ENCODE data around the gene ELF1. TPM values are rescaled to one million over a fixed set of nuclear protein-coding genes. Genes with fewer than 3 reads are reported as not detected.
"Not testable (repeated sequence)": the region's sequence is repeated elsewhere in the genome, so short reads cannot be mapped to it uniquely, and the experiment has no call there.

Gene ELF1
- polyA plus RNA-seq, 1 of the 3 experiments (the other 2 are of a cell fraction) = 11.1 TPM

- ChIA-PET POLR2A (no interaction called here), CTCF (no interaction called here)
- H4K20me1 ChIP-seq (ENCODE audit: insufficient read depth) = no peaks in the 10 kb centered on the region
- WGBS (ENCODE audit: low lambda C conversion rate) = 38% methylated on average over 1 of the region's 1 CpG
- no peak overlapping the region for H2AFZ ChIP-seq (ENCODE audit: low read depth)
- no peak overlapping the region for H3K4me3 ChIP-seq (ENCODE audit: low read depth in 2 of 2, low read length in 1 of 2)
- peaks cover 12 to 13% of the 10 kb centered on the region in 2 experiments for H3K36me3 ChIP-seq (replicated peaks in 1 of 2; ENCODE audit: control insufficient read depth in 1 of 2, insufficient read depth in 2 of 2, low read length in 1 of 2)
- H3K79me2 ChIP-seq (ENCODE audit: insufficient read depth) = no peaks in the 10 kb centered on the region
- H3K4me1 ChIP-seq (ENCODE audit: control insufficient read depth in 1 of 2, insufficient read depth in 2 of 2, low read depth in 1 of 2, low read length in 1 of 2) = no peaks in the 10 kb centered on the region; a peak in 1 of 4 replicates
- H3K9me3 ChIP-seq = no peaks in the 10 kb centered on the region
- no peaks in the 10 kb centered on the region for H3K9me2 ChIP-seq
- TF ChIP-seq YY1 (IDR thresholded peaks at IDR 0.05; ENCODE audit: low read depth) (no peak), EP300 (IDR thresholded peaks at IDR 0.05; ENCODE audit: borderline replicate concordance in 1 of 2, low read depth in 1 of 2, low read length in 1 of 2) (no peak), GABPA (IDR thresholded peaks at IDR 0.05; ENCODE audit: low read depth) (no peak), MEF2A (IDR thresholded peaks at IDR 0.05; ENCODE audit: borderline replicate concordance, low read depth) (no peak), TAF1 (IDR thresholded peaks at IDR 0.05; ENCODE audit: borderline replicate concordance, low read depth, low read length) (no peak), TEAD4 (IDR thresholded peaks at IDR 0.05; ENCODE audit: borderline replicate concordance, insufficient read depth) (no peak), RXRA (IDR thresholded peaks at IDR 0.05; ENCODE audit: borderline replicate concordance, low read depth) (no peak), REST (IDR thresholded peaks at IDR 0.05; ENCODE audit: low read depth, low read length) (no peak), ELF1 (IDR thresholded peaks at IDR 0.05) (no peak), PBX3 (IDR thresholded peaks at IDR 0.05) (no peak)
- no peaks in the 10 kb centered on the region for H3K27me3 ChIP-seq (ENCODE audit: insufficient read depth)
- DNase-seq = no peak
- H3K4me2 ChIP-seq = no peak overlapping the region
- H3K27ac ChIP-seq (ENCODE audit: low read depth in 2 of 2, low read length in 1 of 2) = no peak overlapping the region
- no peak overlapping the region for H3K9ac ChIP-seq
- no peaks in the 10 kb centered on the region for H3F3A ChIP-seq (replicated peaks; ENCODE audit: insufficient read depth)
These were observed 87.4 kb downstream of the ELF1 start for GRCh38 chr13:40931719-40932118.

GRCh38 chr13:40929883-40930282, 89.2 kb downstream of the ELF1 start:
- not testable (repeated sequence) for H3K4me3 ChIP-seq (ENCODE audit: low read depth in 2 of 2, low read length in 1 of 2); H3K9ac ChIP-seq; H2AFZ ChIP-seq (ENCODE audit: low read depth); DNase-seq; H3K27ac ChIP-seq (ENCODE audit: low read depth in 2 of 2, low read length in 1 of 2); H3K4me2 ChIP-seq; H3K27me3 ChIP-seq (ENCODE audit: insufficient read depth); H3K4me1 ChIP-seq (ENCODE audit: control insufficient read depth in 1 of 2, insufficient read depth in 2 of 2, low read depth in 1 of 2, low read length in 1 of 2); H3F3A ChIP-seq (replicated peaks; ENCODE audit: insufficient read depth); H3K9me2 ChIP-seq; H3K9me3 ChIP-seq; H3K79me2 ChIP-seq (ENCODE audit: insufficient read depth); H4K20me1 ChIP-seq (ENCODE audit: insufficient read depth)
- ChIA-PET CTCF (interaction anchor here (0.7 to 1.5 kb wide), 3 partner anchors 8 to 152 kb away, joined by 3 to 8 read pairs (median 3); no protein-coding TSS in a partner anchor), POLR2A (interaction anchor here (0.7 kb wide), 1 partner anchor 463 kb away, joined by 3 read pairs; no protein-coding TSS in a partner anchor)
- peaks cover 12 to 13% of the 10 kb centered on the region in 2 experiments for H3K36me3 ChIP-seq (replicated peaks in 1 of 2; ENCODE audit: control insufficient read depth in 1 of 2, insufficient read depth in 2 of 2, low read length in 1 of 2)
- 99% methylated on average over 3 of the region's 3 CpGs for WGBS (ENCODE audit: low lambda C conversion rate)

Measured in SK-N-SH (cell line).